IMR-90 (cell line): ENCODE data around the gene TIPIN. TPM values are rescaled to one million over a fixed set of nuclear protein-coding genes. Genes with fewer than 3 reads are reported as not detected.

Experiments used
- ATAC-seq: fragments of 200-7000 bp; cut with Tn5 transposase; 2 replicates; pipeline ENCODE4 v1.9.1; 2020; ENCODE audit warnings: low read depth, mild to moderate bottlenecking, moderate library complexity
- BruUV-seq: library from RNA; stranded (reverse); fragments of 400-500 nt; replicated peaks from 2 replicates; lab custom pipeline; 2021; lab: Mats Ljungman, UMichigan
- CTCF ChIA-PET: fragments of 300-600 bp; formaldehyde crosslinking; extraction: SDS; loops from one replicate; lab custom pipeline; 2021; ENCODE audit warnings: antibody characterized with exemption; lab: Yijun Ruan, JAX
- POLR2A ChIA-PET: fragments of 300-600 bp; sonication (Branson Sonifier 250); formaldehyde crosslinking; loops from one replicate; lab custom pipeline; 2022; ENCODE audit warnings: antibody characterized with exemption; ENCODE audit not compliant: unreplicated experiment; lab: Charles Lee
- DNase-seq: peaks from one replicate; pipeline ENCODE4 v3.0.0; 2013
- H2AFZ ChIP-seq: replicated peaks from 2 replicates; pipeline ENCODE3; 2013; ENCODE audit warnings: low read length, mild to moderate bottlenecking; ENCODE audit not compliant: poor library complexity
- H2AK5ac ChIP-seq: 2 replicates; pipeline ENCODE4 v1.6.1; 2013; ENCODE audit warnings: low read depth, low read length, inconsistent platforms
- H2AK9ac ChIP-seq: replicated peaks from 2 replicates; pipeline ENCODE3; 2013; ENCODE audit warnings: mild to moderate bottlenecking, low read depth, low read length, moderate library complexity; ENCODE audit not compliant: poor library complexity
- H2BK120ac ChIP-seq: 2 replicates; pipeline ENCODE4 v1.6.1; 2013; ENCODE audit warnings: low read depth, low read length, inconsistent platforms
- H2BK15ac ChIP-seq: 3 replicates; pipeline ENCODE4 v1.6.1; 2013; ENCODE audit warnings: low read depth, low read length, inconsistent platforms
- H2BK20ac ChIP-seq: 2 replicates; pipeline ENCODE4 v1.6.1; 2013; ENCODE audit warnings: low read depth, mild to moderate bottlenecking, inconsistent platforms, low read length, moderate library complexity
- H2BK5ac ChIP-seq: 2 replicates; pipeline ENCODE4 v1.6.1; 2013; ENCODE audit warnings: mild to moderate bottlenecking, low read depth, low read length, inconsistent platforms; ENCODE audit not compliant: poor library complexity, severe bottlenecking
- H3K14ac ChIP-seq: replicated peaks from 2 replicates; pipeline ENCODE4 v1.6.1; 2013; ENCODE audit warnings: low read depth, low read length, inconsistent platforms
- H3K18ac ChIP-seq: 2 replicates; pipeline ENCODE4 v1.6.1; 2013; ENCODE audit warnings: low read depth, low read length, control low read depth
- H3K23ac ChIP-seq: 2 replicates; pipeline ENCODE4 v1.6.1; 2013; ENCODE audit warnings: low read depth, low read length, inconsistent platforms
- H3K27ac ChIP-seq: 2 replicates; pipeline ENCODE4 v1.5.1; 2013; ENCODE audit warnings: mild to moderate bottlenecking, control low read depth, low read length; ENCODE audit not compliant: insufficient read depth
- H3K27me3 ChIP-seq: 2 replicates; pipeline ENCODE4 v1.6.1; 2013; ENCODE audit warnings: low read length; ENCODE audit not compliant: control insufficient read depth, insufficient read depth
- H3K36me3 ChIP-seq: 2 replicates; pipeline ENCODE4 v1.6.1; 2013; ENCODE audit warnings: low read length, mixed read lengths; ENCODE audit not compliant: control insufficient read depth, insufficient read depth
- H3K4ac ChIP-seq: 2 replicates; pipeline ENCODE4 v1.6.1; 2013; ENCODE audit warnings: low read depth, low read length, inconsistent platforms
- H3K4me1 ChIP-seq: 2 replicates; pipeline ENCODE4 v1.6.1; 2013; ENCODE audit warnings: low read length, mixed read lengths; ENCODE audit not compliant: control insufficient read depth, insufficient read depth
- H3K4me2 ChIP-seq: 2 replicates; pipeline ENCODE4 v1.6.1; 2013; ENCODE audit warnings: low read depth, mild to moderate bottlenecking, control low read depth, low read length, moderate library complexity
- H3K4me3 ChIP-seq: 2 replicates; pipeline ENCODE4 v1.5.1; 2013; ENCODE audit warnings: low read depth, mild to moderate bottlenecking, control low read depth, low read length, moderate library complexity; ENCODE audit not compliant: insufficient read depth
- H3K56ac ChIP-seq: 2 replicates; pipeline ENCODE4 v1.6.1; 2013; ENCODE audit warnings: low read length, inconsistent platforms; ENCODE audit not compliant: insufficient read depth; ENCODE audit errors: extremely low read depth
- H3K79me1 ChIP-seq, 2 experiments: 2 replicates each; pipeline ENCODE4 v1.6.1; 2013; ENCODE audit warnings: low read length in 2 of 2, inconsistent platforms in 1 of 2, low read depth in 1 of 2
- H3K9ac ChIP-seq: 2 replicates; pipeline ENCODE4 v1.6.1; 2013; ENCODE audit warnings: low read depth, low read length, control low read depth
- H3K9me1 ChIP-seq: 2 replicates; pipeline ENCODE4 v1.6.1; 2013; ENCODE audit warnings: low read length, inconsistent platforms; ENCODE audit not compliant: insufficient read depth
- H3K9me3 ChIP-seq: 2 replicates; pipeline ENCODE4 v1.6.1; 2013; ENCODE audit warnings: low read length; ENCODE audit not compliant: control insufficient read depth, insufficient read depth
- H4K20me1 ChIP-seq: 2 replicates; pipeline ENCODE4 v1.6.1; 2013; ENCODE audit warnings: low read length, inconsistent platforms; ENCODE audit not compliant: insufficient read depth
- H4K5ac ChIP-seq: 2 replicates; pipeline ENCODE4 v1.6.1; 2013; ENCODE audit warnings: mild to moderate bottlenecking, low read depth, low read length, control low read depth
- H4K8ac ChIP-seq, 2 experiments: 2 replicates each; pipeline ENCODE4 v1.6.1; 2013; ENCODE audit warnings: low read depth in 2 of 2, low read length in 2 of 2, control low read depth in 1 of 2, inconsistent platforms in 1 of 2
- H4K91ac ChIP-seq: 2 replicates; pipeline ENCODE4 v1.6.1; 2013; ENCODE audit warnings: low read depth, low read length, inconsistent platforms; ENCODE audit not compliant: insufficient read depth
- CHD1 ChIP-seq: IDR thresholded peaks from 2 replicates; pipeline ENCODE4 v1.6.1; 2012; ENCODE audit warnings: low read depth, low read length, improper control_type of control experiment
- MAFK ChIP-seq: IDR thresholded peaks from 2 replicates; pipeline ENCODE4 v1.6.1; 2012; ENCODE audit warnings: low read depth, low read length, improper control_type of control experiment
- WGBS, 2 experiments: methylation state at CpG; one replicate each; pipeline versions ENCODE4 v1.1.5 to v1.1.7; 2013; ENCODE audit warnings: missing lambda C conversion rate in 2 of 2; ENCODE audit not compliant: insufficient read length in 1 of 2; ENCODE audit errors: extremely low coverage in 2 of 2; 5-methylcytosine and 5-hydroxymethylcytosine counted together
- dilution Hi-C: fragments of 300-500 bp; cut with HindIII; formaldehyde crosslinking; loops from one replicate; pipeline ENCODE4 v1.14.3; 2018; ENCODE audit warnings: low sequenced_read_pairs; ENCODE audit not compliant: unreplicated experiment
- in situ Hi-C: fragments of 300-500 bp; cut with MboI; formaldehyde crosslinking; loops from 3 replicates; pipeline ENCODE4 v1.14.3; 2019; ENCODE audit warnings: low sequenced_read_pairs, inconsistent platforms, mixed read lengths
- intact Hi-C: fragments of 100-400 bp; cut with micrococcal nuclease; formaldehyde crosslinking; loops from 2 replicates; pipeline ENCODE4 v1.10.0; 2022
- polyA plus RNA-seq, 3 experiments: library from polyadenylated mRNA; depleted of rRNA; stranded (reverse); fragments of >200 nt; gene quantifications; 2 replicates each; pipeline ENCODE4 v1.2.3, GENCODE V29; 2012; ENCODE audit warnings: low replicate concordance in 1 of 3
- total RNA-seq: library from RNA; depleted of rRNA; stranded (reverse); fragments of >200 nt; gene quantifications from 2 replicates; pipeline ENCODE4 v1.2.3, GENCODE V29; 2012

TIPIN gene
- total and polyA plus RNA-seq, 2 of the 4 experiments (the other 2 are of a cell fraction) = 6.3 to 7.3 TPM

- Histone ChIP-seq H3K27me3 (no peaks in the 10 kb centered on the region), H2BK15ac (no peak overlapping the region), H2BK20ac (no peak overlapping the region), H3K79me1 (0 out of 4 replicates have a peak, but pooled peaks cover 0 to 3% of the 10 kb centered on the region in 2 experiments), H3K14ac (no peak overlapping the region), H2AK5ac (no peak overlapping the region), H2BK5ac (no peak overlapping the region), H3K9me1 (no peaks in the 10 kb centered on the region; the same call in 1 of the 2 replicates), H3K27ac (no peak overlapping the region), H3K4me3 (no peak overlapping the region), H4K5ac (no peak overlapping the region), H3K9ac (no peak overlapping the region), H3K4me2 (no peak overlapping the region), H2BK120ac (no peak overlapping the region), H3K36me3 (peaks cover 6% of the 10 kb centered on the region), H4K20me1 (no peaks in the 10 kb centered on the region), H2AK9ac (no peak overlapping the region), H3K56ac (no peak overlapping the region), H4K91ac (no peak overlapping the region), H3K9me3 (no peaks in the 10 kb centered on the region), H3K4ac (no peak overlapping the region), H2AFZ (no peak overlapping the region), H3K18ac (no peak overlapping the region), H4K8ac (no peak overlapping the region), H3K4me1 (no peaks in the 10 kb centered on the region), H3K23ac (no peak overlapping the region)
- dilution Hi-C loops = loop anchor here (25.0 kb wide), 1 partner anchor 110 kb away; no protein-coding TSS in a partner anchor
- TF ChIP-seq CHD1 (no peak), MAFK (no peak)
- intact Hi-C loops = no loop called here
- 93% methylated on average over 3 of the region's 5 CpGs; no CpG with 5 or more reads in 1 of the 2 experiments for WGBS, 2 experiments
- in situ Hi-C loops = no loop called here
- BruUV-seq = no TSS peak
- DNase-seq (no peak), ATAC-seq (no peak)
- CTCF ChIA-PET = no interaction called here
- POLR2A ChIA-PET = no interaction called here
These were observed 53.8 kb downstream of the TIPIN start for GRCh38 chr15:66302489-66303278.
